MM.1S (cell line): ENCODE measurements around the gene ADD3.

Experiments used
- DNase-seq: peaks from one replicate; pipeline ENCODE4 v3.0.0-alpha.2; 2015
- H2AFZ ChIP-seq: fragments of 300-600 bp; sonication (generic); 2 replicates; pipeline ENCODE4 v1.6.0; 2016; ENCODE audit warnings: antibody characterized with exemption, low read length
- H3F3A ChIP-seq: fragments of 300-600 bp; sonication (generic); 2 replicates; pipeline ENCODE4 v1.6.1; 2016; ENCODE audit warnings: mild to moderate bottlenecking, antibody characterized with exemption, low read length, moderate library complexity, mixed read lengths; ENCODE audit not compliant: insufficient read depth
- H3K27ac ChIP-seq: fragments of 300-600 bp; sonication (generic); 2 replicates; pipeline ENCODE4 v1.5.1; 2016; ENCODE audit warnings: mild to moderate bottlenecking, low read length
- H3K27me3 ChIP-seq: fragments of 300-600 bp; sonication (generic); replicated peaks from 2 replicates; pipeline ENCODE4 v1.6.0; 2016; ENCODE audit warnings: low read length; ENCODE audit not compliant: insufficient read depth
- H3K36me3 ChIP-seq: fragments of 300-600 bp; sonication (generic); replicated peaks from 2 replicates; pipeline ENCODE4 v1.6.1; 2016; ENCODE audit warnings: mild to moderate bottlenecking, low read length, mixed read lengths; ENCODE audit not compliant: insufficient read depth
- H3K4me1 ChIP-seq: fragments of 300-600 bp; sonication (generic); 2 replicates; pipeline ENCODE4 v1.6.1; 2016; ENCODE audit warnings: low read length, mixed read lengths
- H3K4me2 ChIP-seq: fragments of 300-600 bp; sonication (generic); 2 replicates; pipeline ENCODE4 v1.6.0; 2016; ENCODE audit warnings: low read depth, low read length
- H3K4me3 ChIP-seq: fragments of 300-600 bp; sonication (generic); 2 replicates; pipeline ENCODE4 v1.5.1; 2016; ENCODE audit warnings: low read length, mixed read lengths
- H3K79me2 ChIP-seq: fragments of 300-600 bp; sonication (generic); 2 replicates; pipeline ENCODE4 v1.6.1; 2016; ENCODE audit warnings: mixed run types, low read length, mixed read lengths
- H3K9ac ChIP-seq: fragments of 300-600 bp; sonication (generic); 2 replicates; pipeline ENCODE4 v1.6.1; 2016; ENCODE audit warnings: low read length, mixed read lengths
- H3K9me2 ChIP-seq: fragments of 300-600 bp; sonication (generic); replicated peaks from 2 replicates; pipeline ENCODE4 v1.6.1; 2016; ENCODE audit warnings: mild to moderate bottlenecking, low read length, mixed read lengths; ENCODE audit not compliant: insufficient read depth
- H3K9me3 ChIP-seq: fragments of 300-600 bp; sonication (generic); replicated peaks from 2 replicates; pipeline ENCODE4 v1.6.1; 2016; ENCODE audit warnings: mild to moderate bottlenecking, low read length, mixed read lengths; ENCODE audit not compliant: insufficient read depth
- H4K20me1 ChIP-seq: fragments of 300-600 bp; sonication (generic); 2 replicates; pipeline ENCODE4 v1.6.1; 2016; ENCODE audit warnings: mild to moderate bottlenecking, low read length, moderate library complexity, mixed read lengths; ENCODE audit not compliant: insufficient read depth
- CTCF ChIP-seq: fragments of 300-600 bp; sonication (generic); IDR thresholded peaks from 2 replicates; pipeline ENCODE4 v1.5.1; 2016; ENCODE audit warnings: antibody characterized with exemption, low read length, mixed read lengths
- EZH2 ChIP-seq: fragments of 300-600 bp; sonication (generic); optimal IDR thresholded peaks from 2 replicates; pipeline ENCODE3; 2017; ENCODE audit warnings: low read depth, mild to moderate bottlenecking, antibody characterized with exemption, low read length, mixed read lengths
- EZH2phosphoT487 ChIP-seq: fragments of 300-600 bp; sonication (generic); IDR thresholded peaks from 2 replicates; pipeline ENCODE4 v1.6.1; 2018; ENCODE audit warnings: antibody characterized with exemption, low read length

Gene ADD3

GRCh38 chr10:110035070-110035921 lies 27.5 kb downstream of the ADD3 start:
- no peak for DNase-seq
- TF ChIP-seq EZH2 (no peak), EZH2phosphoT487 (no peak)
- H3K79me2 ChIP-seq = peaks cover 44% of the 10 kb centered on the region
- no peaks in the 10 kb centered on the region for H3K27me3 ChIP-seq
- no peaks in the 10 kb centered on the region for H3K9me3 ChIP-seq
- H3K4me1 ChIP-seq = peaks cover 11% of the 10 kb centered on the region
- H3K36me3 ChIP-seq = no peaks in the 10 kb centered on the region
- H4K20me1 ChIP-seq = no peaks in the 10 kb centered on the region
- H3K4me3 ChIP-seq = no peak overlapping the region
- H3K4me2 ChIP-seq = no peak overlapping the region
- H3K9ac ChIP-seq = no peak overlapping the region
- H3K27ac ChIP-seq = no peak overlapping the region
- H3F3A ChIP-seq = no peaks in the 10 kb centered on the region
- H3K9me2 ChIP-seq = no peaks in the 10 kb centered on the region
- H2AFZ ChIP-seq = no peak overlapping the region

GRCh38 chr10:110036640-110037039 lies 28.9 kb downstream of the ADD3 start:
- no peaks in the 10 kb centered on the region for H3F3A ChIP-seq
- no peaks in the 10 kb centered on the region for H3K9me2 ChIP-seq
- H3K4me2 ChIP-seq = no peak overlapping the region
- no peaks in the 10 kb centered on the region for H4K20me1 ChIP-seq
- H2AFZ ChIP-seq = no peak overlapping the region
- H3K4me1 ChIP-seq = peaks cover 11% of the 10 kb centered on the region
- TF ChIP-seq CTCF (no peak), EZH2 (no peak), EZH2phosphoT487 (no peak)
- no peak for DNase-seq
- H3K27me3 ChIP-seq = no peaks in the 10 kb centered on the region
- peaks cover 41% of the 10 kb centered on the region for H3K79me2 ChIP-seq
- H3K9me3 ChIP-seq = no peaks in the 10 kb centered on the region
- H3K9ac ChIP-seq = no peak overlapping the region
- H3K36me3 ChIP-seq = no peaks in the 10 kb centered on the region
- no peak overlapping the region for H3K4me3 ChIP-seq
- H3K27ac ChIP-seq = no peak overlapping the region

- no peaks in the 10 kb centered on the region for H3K36me3 ChIP-seq
- H3K9me3 ChIP-seq = no peaks in the 10 kb centered on the region
- H3F3A ChIP-seq = no peaks in the 10 kb centered on the region
- H2AFZ ChIP-seq = no peak overlapping the region
- no peak overlapping the region for H3K4me2 ChIP-seq
- H4K20me1 ChIP-seq = no peaks in the 10 kb centered on the region
- peaks cover 11% of the 10 kb centered on the region for H3K4me1 ChIP-seq
- no peaks in the 10 kb centered on the region for H3K9me2 ChIP-seq
- no peak for TF ChIP-seq CTCF
- no peak for TF ChIP-seq EZH2phosphoT487
- TF ChIP-seq EZH2 = no peak
- H3K79me2 ChIP-seq = peaks cover 20% of the 10 kb centered on the region; the same call in 1 of the 2 replicates
- no peak overlapping the region for H3K4me3 ChIP-seq
- no peak overlapping the region for H3K27ac ChIP-seq
- DNase-seq = no peak
- H3K9ac ChIP-seq = no peak overlapping the region
- H3K27me3 ChIP-seq = no peaks in the 10 kb centered on the region
Observed at GRCh38 chr10:110039254-110039653, 31.5 kb downstream of the ADD3 start.

- H3K4me1 ChIP-seq = peaks cover 11% of the 10 kb centered on the region
- peaks cover 20% of the 10 kb centered on the region; the same call in 1 of the 2 replicates for H3K79me2 ChIP-seq
- H3K9me2 ChIP-seq = no peaks in the 10 kb centered on the region
- no peak overlapping the region for H3K27ac ChIP-seq
- H2AFZ ChIP-seq = no peak overlapping the region
- no peaks in the 10 kb centered on the region for H3K27me3 ChIP-seq
- no peak for DNase-seq
- no peaks in the 10 kb centered on the region for H3K36me3 ChIP-seq
- no peaks in the 10 kb centered on the region for H4K20me1 ChIP-seq
- no peaks in the 10 kb centered on the region for H3F3A ChIP-seq
- no peak overlapping the region for H3K9ac ChIP-seq
- no peaks in the 10 kb centered on the region for H3K9me3 ChIP-seq
- no peak overlapping the region for H3K4me2 ChIP-seq
- H3K4me3 ChIP-seq = no peak overlapping the region
- TF ChIP-seq EZH2phosphoT487 (no peak), CTCF (no peak), EZH2 (no peak)
Observed at GRCh38 chr10:110040108-110040507, 32.3 kb downstream of the ADD3 start.
